Prostate gland (tissue), 2 donors: ENCODE data around the gene EPHB6.

Experiments used
- CTCF ChIP-seq, 4 experiments: fragments of 200-600 bp in 2 of 4; fragments of 450-650 bp in 2 of 4; sonication (generic) in 2 of 4; IDR thresholded peaks; 1 replicate in 3 of 4; 2 replicates in 1 of 4; pipeline ENCODE4 v1.5.1; 2016 to 2019; ENCODE audit warnings: antibody characterized with exemption in 4 of 4, mild to moderate bottlenecking in 2 of 4, moderate library complexity in 2 of 4
- POLR2A ChIP-seq: fragments of 450-650 bp; IDR thresholded peaks from one replicate; pipeline ENCODE4 v1.6.1; 2016; ENCODE audit warnings: antibody characterized with exemption, mild to moderate bottlenecking
- POLR2AphosphoS5 ChIP-seq: sonication (generic); formaldehyde crosslinking; IDR thresholded peaks from one replicate; pipeline ENCODE4 v1.6.1; 2017; ENCODE audit warnings: antibody characterized with exemption

- no peak for TF ChIP-seq POLR2A
- no peak for TF ChIP-seq CTCF (IDR thresholded peaks at IDR 0.05)
- no peak for TF ChIP-seq POLR2AphosphoS5
These were observed 3.6 kb upstream of the EPHB6 start for GRCh38 chr7:142851269-142851668.
